ENCODE measurements around the gene NOP14.
"Not testable (repeated sequence)": the region's sequence is repeated elsewhere in the genome, so short reads cannot be mapped to it uniquely, and the experiment has no call there.

NOP14 gene

DNA sequence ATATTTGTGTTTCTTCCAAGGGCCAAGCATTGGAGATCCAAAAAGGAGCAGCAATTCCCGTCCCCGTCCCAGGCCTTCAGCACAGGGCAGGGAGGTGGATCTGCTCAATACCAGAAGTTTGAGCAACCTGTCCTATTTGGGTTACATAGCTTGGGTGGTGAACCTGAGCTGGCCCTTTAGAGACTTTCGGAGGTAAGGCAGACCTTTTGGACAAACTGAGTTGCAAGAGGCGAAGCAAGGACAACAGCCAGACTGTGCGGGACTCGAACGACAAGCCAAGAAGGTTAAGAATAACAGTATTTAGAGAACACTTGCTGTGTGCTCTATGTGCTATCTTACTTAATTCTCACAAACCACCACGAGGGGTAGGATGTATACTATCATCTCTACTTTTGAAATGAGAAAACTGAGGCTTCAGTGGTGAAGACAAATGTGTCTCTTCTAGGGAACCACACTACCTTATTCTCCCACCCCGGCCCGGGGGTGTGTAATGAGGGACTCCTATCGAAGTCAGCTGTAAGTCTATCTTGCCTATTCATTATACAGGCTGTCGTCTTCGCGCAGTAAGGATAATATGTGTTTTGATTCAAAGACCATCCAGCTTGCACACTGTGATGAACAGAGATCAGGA lies 1.3 kb downstream of the NOP14 start:
- DNase-seq (ENCODE audit: low read depth, low spot score) = no peak

GRCh38 chr4:2961421-2961810 lies 1.8 kb downstream of the NOP14 start:
- no peak for DNase-seq (ENCODE audit: low read depth, low spot score)

DNA sequence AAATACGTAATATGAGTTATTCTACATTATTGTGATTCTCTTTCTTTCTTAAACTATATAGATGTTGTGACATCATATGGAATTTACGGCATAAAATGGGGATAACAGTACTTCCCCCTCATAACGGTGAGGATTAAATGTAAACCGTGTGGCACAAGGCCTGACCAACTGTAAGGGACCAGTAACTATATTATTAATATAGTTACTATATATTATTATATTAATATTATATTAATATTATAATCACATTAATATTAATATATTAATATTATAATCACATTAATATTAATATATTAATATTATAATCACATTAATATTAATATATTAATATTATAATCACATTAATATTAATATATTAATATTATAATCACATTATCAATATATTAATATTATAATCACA lies 2.8 kb downstream of the NOP14 start:
- DNase-seq (ENCODE audit: low read depth, low spot score) = not testable (repeated sequence)

GRCh38 chr4:2958446-2958845 lies 4.8 kb downstream of the NOP14 start:
- no peak for DNase-seq (ENCODE audit: low read depth, low spot score)

DNA sequence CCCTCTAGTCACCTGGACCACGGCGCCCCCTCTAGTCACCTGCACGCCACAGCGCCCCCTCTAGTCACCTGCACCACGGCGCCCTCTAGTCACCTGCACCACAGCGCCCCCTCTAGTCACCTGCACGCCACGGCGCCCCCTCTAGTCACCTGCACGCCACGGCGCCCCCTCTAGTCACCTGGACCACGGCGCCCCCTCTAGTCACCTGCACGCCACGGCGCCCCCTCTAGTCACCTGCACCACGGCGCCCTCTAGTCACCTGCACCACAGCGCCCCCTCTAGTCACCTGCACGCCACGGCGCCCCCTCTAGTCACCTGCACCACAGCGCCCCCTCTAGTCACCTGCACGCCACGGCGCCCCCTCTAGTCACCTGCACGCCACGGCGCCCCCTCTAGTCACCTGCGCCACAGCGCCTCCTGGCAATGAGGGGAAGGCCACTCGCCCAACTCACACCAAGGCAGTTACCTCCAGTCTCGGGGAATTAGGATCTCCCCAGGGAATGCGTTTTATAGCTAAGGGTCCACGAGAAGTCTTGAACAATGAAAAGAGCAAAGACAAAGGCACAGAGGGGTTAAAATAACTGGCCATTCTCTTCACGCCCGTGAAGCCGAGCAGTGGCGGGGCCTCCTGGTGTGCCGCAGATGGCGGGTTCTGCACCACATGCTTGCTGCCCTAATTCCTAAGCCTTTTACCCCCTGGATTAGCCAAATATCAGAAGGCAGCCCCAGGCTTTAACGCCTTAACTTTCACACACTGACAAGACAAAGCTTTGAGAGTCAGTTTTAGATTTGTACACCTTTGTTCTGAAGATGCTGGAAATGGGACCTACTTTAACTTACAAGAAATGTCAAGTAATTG lies 7.8 kb downstream of the NOP14 start:
- DNase-seq (ENCODE audit: low read depth, low spot score) = not testable (repeated sequence)

GRCh38 chr4:2954358-2955185 lies 8.6 kb downstream of the NOP14 start:
- DNase-seq (ENCODE audit: low read depth, low spot score) = no peak

GRCh38 chr4:2953496-2953895 lies 9.7 kb downstream of the NOP14 start:
- no peak for DNase-seq (ENCODE audit: low read depth, low spot score)

DNA sequence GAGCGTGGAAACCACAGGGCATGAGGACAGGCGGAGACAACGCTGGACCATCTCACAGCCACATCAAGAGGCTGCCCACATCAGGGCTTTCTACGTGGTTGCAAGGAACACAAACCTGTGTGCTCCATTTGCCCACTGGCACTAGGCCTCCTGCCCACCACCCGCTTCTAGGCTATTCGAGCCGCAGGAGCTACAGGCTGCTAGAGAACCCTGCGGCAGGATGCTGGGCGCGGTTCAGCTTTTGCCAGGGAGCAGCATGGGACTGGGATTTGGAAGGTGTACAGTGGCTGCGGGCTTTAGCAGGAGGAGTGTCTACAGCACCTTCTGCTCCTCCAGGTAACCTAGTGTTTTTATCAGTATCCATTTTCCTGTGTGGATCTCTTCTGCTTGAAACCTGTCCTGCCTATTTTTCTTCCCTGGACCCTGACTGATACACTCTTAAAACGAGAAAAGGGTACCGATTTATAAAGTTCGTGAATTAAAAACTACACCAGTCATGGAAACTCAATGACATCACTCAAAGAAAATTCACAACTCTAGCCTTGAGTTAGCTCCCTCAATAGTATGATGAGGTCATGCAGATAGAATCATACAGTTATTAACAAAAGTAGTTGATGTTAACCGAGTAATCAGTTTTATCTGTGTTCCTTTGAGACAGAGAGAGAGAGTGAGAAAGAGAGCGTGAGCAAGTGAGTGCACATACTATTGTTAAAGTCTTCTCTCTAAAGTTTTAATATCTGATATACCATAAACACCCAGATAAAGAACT lies 12.8 kb downstream of the NOP14 start:
- no peak for DNase-seq (ENCODE audit: low read depth, low spot score)

DNA sequence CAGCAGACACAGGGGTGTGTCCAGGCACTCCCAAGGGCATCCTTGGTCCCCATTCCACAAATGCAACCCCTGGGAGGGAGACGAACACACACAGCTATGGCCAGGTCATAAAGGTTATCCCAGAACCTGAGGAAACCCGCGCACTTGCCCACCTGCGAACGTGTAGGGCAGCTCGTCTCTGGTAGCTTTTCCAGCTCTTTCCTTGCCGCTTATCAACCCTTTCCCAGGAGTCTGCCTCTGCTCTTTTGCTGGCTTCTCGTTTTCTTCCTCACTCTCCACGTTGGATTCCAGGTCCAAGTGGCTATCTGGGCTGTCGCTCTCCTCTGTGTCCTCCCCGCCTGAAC lies 13.5 kb downstream of the NOP14 start:
- no peak for DNase-seq (ENCODE audit: low read depth, low spot score)

DNA sequence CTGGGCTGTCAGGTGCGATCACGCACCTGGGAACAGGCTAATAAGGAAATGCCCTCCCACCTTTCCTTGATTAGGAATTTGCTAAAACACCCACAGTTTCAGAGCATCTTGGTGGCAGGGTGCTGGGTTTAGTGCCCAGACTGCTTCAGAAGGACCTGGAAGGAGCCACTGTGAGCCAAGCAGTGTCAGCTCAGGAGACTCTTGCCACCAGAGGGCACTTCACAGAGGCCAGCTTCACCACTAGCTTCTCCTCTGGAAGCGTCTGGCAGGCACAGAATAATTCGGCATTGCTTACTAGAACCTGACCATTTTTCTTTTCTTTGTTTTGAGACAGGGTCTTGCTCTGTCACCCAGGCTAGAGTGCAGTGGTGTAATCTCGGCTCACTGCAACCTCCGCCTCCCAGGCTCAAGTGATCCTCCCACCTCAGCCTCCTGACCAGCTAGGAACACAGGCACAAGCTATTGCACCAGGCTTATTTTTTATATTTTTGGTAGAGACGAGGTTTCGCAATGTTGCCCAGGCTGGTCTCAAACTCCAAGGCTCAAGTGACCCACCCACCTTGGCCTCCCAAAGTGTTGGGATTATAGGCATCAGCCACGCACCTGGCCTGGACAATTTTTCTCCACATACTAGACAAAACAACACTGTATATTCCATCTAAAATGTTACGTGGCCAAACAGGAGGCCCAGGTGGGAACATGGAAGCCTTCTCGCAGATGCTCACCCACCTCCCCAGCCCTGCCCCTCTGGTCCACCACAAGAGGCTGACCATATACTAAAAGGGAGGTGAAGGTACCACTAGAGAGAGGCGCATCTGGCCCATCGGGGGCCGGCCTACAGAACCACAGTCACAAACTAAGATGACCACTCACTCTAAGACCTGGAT lies 14.1 kb downstream of the NOP14 start:
- DNase-seq (ENCODE audit: low read depth, low spot score) = no peak

- DNase-seq (ENCODE audit: low read depth, low spot score) = no peak
Observed at GRCh38 chr4:2947926-2948325, 15.3 kb downstream of the NOP14 start.

- no peak for DNase-seq (ENCODE audit: low read depth, low spot score)
Observed at GRCh38 chr4:2946812-2947600, 16.2 kb downstream of the NOP14 start.

- DNase-seq (ENCODE audit: low read depth, low spot score) = not testable (repeated sequence)
Observed at GRCh38 chr4:2945619-2946604, 17.3 kb downstream of the NOP14 start.

DNA sequence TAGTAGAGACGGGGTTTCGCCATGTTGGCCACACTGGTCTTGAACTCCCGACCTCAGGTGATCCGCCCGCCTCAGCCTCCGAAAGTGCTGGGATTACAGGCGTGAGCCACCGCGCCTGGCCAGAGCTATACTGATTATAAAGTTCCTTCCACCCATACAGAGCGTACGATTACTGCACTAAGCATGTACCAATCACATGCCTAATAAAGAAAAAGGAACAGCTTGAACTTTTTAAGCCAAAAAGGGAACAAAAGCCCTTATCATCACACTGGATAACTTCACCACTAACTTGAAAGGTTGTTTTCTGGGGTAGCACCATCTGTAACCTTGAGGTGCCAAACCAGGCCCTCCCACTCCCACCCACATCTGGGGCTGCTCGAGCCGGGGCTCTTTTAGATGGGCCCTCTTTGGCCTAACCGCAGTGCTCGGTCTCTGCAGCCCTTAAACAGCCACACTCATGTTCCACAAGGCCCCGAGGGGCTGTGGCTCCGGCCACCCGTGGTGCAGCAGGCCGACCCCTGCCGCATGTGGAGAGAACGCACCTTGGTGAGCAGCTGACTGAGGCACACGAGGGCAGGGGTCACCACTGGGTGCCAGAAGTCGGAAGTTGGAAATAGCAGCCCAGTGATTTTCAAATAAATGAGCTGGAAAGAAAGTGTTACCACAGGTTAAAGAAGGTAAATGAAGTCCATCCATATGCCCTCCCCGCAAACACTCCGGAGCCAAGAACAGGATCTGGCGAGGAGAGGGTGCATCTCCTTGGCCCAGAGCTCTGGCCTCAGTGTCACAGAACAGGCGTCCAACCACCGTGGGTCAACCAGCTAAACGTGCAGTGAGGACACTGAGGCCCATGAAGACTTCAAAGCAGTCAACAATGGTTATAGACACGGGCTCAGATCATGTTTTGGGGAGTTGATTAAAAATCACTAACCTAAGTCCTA lies 18.4 kb downstream of the NOP14 start:
- no peak for DNase-seq (ENCODE audit: low read depth, low spot score)

GRCh38 chr4:2944091-2944482 lies 19.1 kb downstream of the NOP14 start:
- no peak for DNase-seq (ENCODE audit: low read depth, low spot score)

GRCh38 chr4:2943364-2944090 lies 19.7 kb downstream of the NOP14 start:
- no peak for DNase-seq (ENCODE audit: low read depth, low spot score)

Data from activated naive CD8-positive, alpha-beta T cell treated with anti-CD3 and anti-CD28 coated beads, Interleukin-2, amount 50 U/mL, for 16 hours (primary cell).